Mesendoderm (in vitro differentiated cells): ENCODE results near the gene CECR2.
A peak's percentile ranks its signal among the peaks of the same experiment; 100 is the strongest.

Source experiments
- DNase-seq: peaks from one replicate; pipeline ENCODE4 v3.0.0; 2013
- H2AK5ac ChIP-seq: 2 replicates; pipeline ENCODE4 v1.6.1; 2013; ENCODE audit warnings: low read length, inconsistent platforms
- H2BK120ac ChIP-seq: 2 replicates; pipeline ENCODE4 v1.6.1; 2013; ENCODE audit warnings: low read depth, mild to moderate bottlenecking, low read length, moderate library complexity, mixed read lengths
- H2BK15ac ChIP-seq: replicated peaks from 2 replicates; pipeline ENCODE4 v1.6.1; 2013; ENCODE audit warnings: low read depth, mild to moderate bottlenecking, moderate library complexity
- H2BK5ac ChIP-seq: 2 replicates; pipeline ENCODE4 v1.6.1; 2013; ENCODE audit warnings: low read length, inconsistent platforms
- H3K18ac ChIP-seq: 2 replicates; pipeline ENCODE4 v1.6.1; 2013; ENCODE audit warnings: mild to moderate bottlenecking, low read length, mixed read lengths
- H3K23ac ChIP-seq: one replicate; pipeline ENCODE4 v1.6.1; 2013; ENCODE audit warnings: low read length
- H3K27ac ChIP-seq: 2 replicates; pipeline ENCODE4 v1.5.1; 2013; ENCODE audit warnings: low read depth, mild to moderate bottlenecking, inconsistent platforms, low read length, moderate library complexity
- H3K27me3 ChIP-seq: 2 replicates; pipeline ENCODE4 v1.6.1; 2013; ENCODE audit warnings: low read length, control low read depth, mild to moderate bottlenecking, inconsistent platforms; ENCODE audit not compliant: insufficient read depth, poor library complexity
- H3K36me3 ChIP-seq: 2 replicates; pipeline ENCODE4 v1.6.1; 2013; ENCODE audit warnings: low read length, inconsistent platforms; ENCODE audit not compliant: control insufficient read depth, insufficient read depth
- H3K4ac ChIP-seq: one replicate; pipeline ENCODE4 v1.6.1; 2013; ENCODE audit warnings: low read depth, mild to moderate bottlenecking, low read length, moderate library complexity
- H3K4me1 ChIP-seq: 2 replicates; pipeline ENCODE4 v1.6.1; 2013; ENCODE audit warnings: low read depth, low read length, inconsistent platforms; ENCODE audit not compliant: control insufficient read depth
- H3K4me2 ChIP-seq: 2 replicates; pipeline ENCODE4 v1.6.1; 2013; ENCODE audit warnings: low read length
- H3K4me3 ChIP-seq: 2 replicates; pipeline ENCODE4 v1.5.1; 2013; ENCODE audit warnings: mild to moderate bottlenecking, low read length
- H3K56ac ChIP-seq: one replicate; pipeline ENCODE4 v1.6.1; 2013; ENCODE audit warnings: low read length
- H3K79me1 ChIP-seq: 2 replicates; pipeline ENCODE4 v1.6.1; 2013; ENCODE audit warnings: low read length, inconsistent platforms
- H3K79me2 ChIP-seq: 2 replicates; pipeline ENCODE4 v1.6.1; 2013; ENCODE audit warnings: mild to moderate bottlenecking, low read length; ENCODE audit not compliant: control insufficient read depth, insufficient read depth
- H3K9ac ChIP-seq: 2 replicates; pipeline ENCODE4 v1.6.1; 2013; ENCODE audit warnings: low read length, inconsistent platforms
- H4K5ac ChIP-seq: one replicate; pipeline ENCODE4 v1.6.1; 2013; ENCODE audit warnings: low read length
- H4K8ac ChIP-seq: one replicate; pipeline ENCODE4 v1.6.1; 2013; ENCODE audit warnings: low read depth, mild to moderate bottlenecking, control low read depth, low read length, moderate library complexity
- WGBS: extraction: QIAGEN DNeasy Blood & Tissue Kit; methylation state at CpG from one replicate; pipeline ENCODE4 v1.1.7; 2013; ENCODE audit warnings: low lambda C conversion rate, missing lambda C conversion rate; ENCODE audit not compliant: insufficient coverage; ENCODE audit errors: extremely low coverage; 5-methylcytosine and 5-hydroxymethylcytosine counted together

The CECR2 gene

DNA sequence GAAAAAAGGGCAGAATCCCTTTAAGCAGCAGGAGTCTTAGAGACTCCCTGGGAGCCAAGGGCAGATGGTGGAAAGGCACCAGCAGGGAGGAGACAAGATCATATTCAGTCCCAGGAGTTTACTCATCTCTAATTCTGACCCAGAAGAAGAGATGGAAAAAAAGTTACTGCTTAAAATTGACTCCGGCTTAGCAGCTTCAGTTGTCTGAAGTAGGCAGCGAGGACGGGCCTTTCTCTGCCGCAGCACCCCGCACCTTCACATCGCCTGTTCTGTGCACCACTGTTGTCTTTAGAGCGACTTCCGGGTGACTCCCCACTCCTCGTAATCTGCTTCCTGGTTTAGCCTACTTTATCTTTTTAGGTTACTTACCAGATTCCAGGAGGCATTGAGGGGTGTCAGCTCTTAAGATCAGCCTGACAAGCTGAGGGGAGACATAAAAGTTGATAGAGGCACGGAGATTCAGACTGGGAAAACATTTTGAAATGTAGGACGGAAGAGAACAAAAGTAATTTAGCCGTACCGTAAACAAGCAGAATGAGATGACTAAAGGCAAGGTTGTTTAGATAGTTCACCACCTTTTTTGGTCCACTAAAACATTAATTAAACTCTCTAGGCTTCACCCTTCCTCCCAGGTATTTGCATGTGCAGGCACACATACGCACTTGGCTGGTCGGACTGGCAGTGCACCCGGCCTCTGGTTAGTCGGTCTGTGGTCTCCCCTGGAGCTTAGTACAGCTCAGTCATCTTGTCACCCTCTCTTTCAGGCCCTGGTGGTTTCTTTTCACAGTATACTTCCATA is 74.3 kb downstream of the CECR2 start:
- H3K23ac ChIP-seq, result peak overlapping the region; percentile 35
- H3K56ac ChIP-seq, result peak overlapping the region; percentile 57
- H3K9ac ChIP-seq, result peak overlapping the region; percentile 25
- DNase-seq, result peak; percentile 43
- H3K79me2 ChIP-seq, result peaks cover 55% of the 10 kb centered on the region
- H4K8ac ChIP-seq, result no peak overlapping the region
- H3K4me1 ChIP-seq, result peaks cover 11% of the 10 kb centered on the region
- no peaks in the 10 kb centered on the region for H3K36me3 ChIP-seq
- H2BK15ac ChIP-seq, result no peak overlapping the region
- H2BK120ac ChIP-seq, result no peak overlapping the region
- no peak overlapping the region for H3K4me3 ChIP-seq
- H3K4me2 ChIP-seq, result no peak overlapping the region
- peaks cover 10% of the 10 kb centered on the region for H3K79me1 ChIP-seq
- no peaks in the 10 kb centered on the region for H3K27me3 ChIP-seq
- no CpG with 5 or more reads among the region's 17 CpGs for WGBS
- no peak overlapping the region for H4K5ac ChIP-seq
- H2AK5ac ChIP-seq, result no peak overlapping the region
- H3K27ac ChIP-seq, result peak overlapping the region; percentile 83
- H3K4ac ChIP-seq, result no peak overlapping the region
- H2BK5ac ChIP-seq, result peak overlapping the region; percentile 63
- peak overlapping the region; percentile 0 for H3K18ac ChIP-seq

GRCh38 chr22:17444204-17444504 is 74.9 kb downstream of the CECR2 start:
- Histone ChIP-seq H3K23ac (no peak overlapping the region), H3K27me3 (no peaks in the 10 kb centered on the region), H3K79me2 (peaks cover 56% of the 10 kb centered on the region), H3K4me3 (no peak overlapping the region), H3K27ac (peak overlapping the region; percentile 83), H3K79me1 (peaks cover 11% of the 10 kb centered on the region), H3K56ac (no peak overlapping the region), H3K4me1 (peaks cover 11% of the 10 kb centered on the region), H4K5ac (no peak overlapping the region), H3K4me2 (no peak overlapping the region), H2BK15ac (no peak overlapping the region), H4K8ac (no peak overlapping the region), H2AK5ac (no peak overlapping the region), H2BK5ac (no peak overlapping the region), H3K36me3 (no peaks in the 10 kb centered on the region), H2BK120ac (no peak overlapping the region), H3K4ac (no peak overlapping the region), H3K18ac (peak overlapping the region; percentile 0), H3K9ac (no peak overlapping the region)
- DNase-seq, result no peak
- WGBS, result no CpG with 5 or more reads among the region's 6 CpGs

DNA sequence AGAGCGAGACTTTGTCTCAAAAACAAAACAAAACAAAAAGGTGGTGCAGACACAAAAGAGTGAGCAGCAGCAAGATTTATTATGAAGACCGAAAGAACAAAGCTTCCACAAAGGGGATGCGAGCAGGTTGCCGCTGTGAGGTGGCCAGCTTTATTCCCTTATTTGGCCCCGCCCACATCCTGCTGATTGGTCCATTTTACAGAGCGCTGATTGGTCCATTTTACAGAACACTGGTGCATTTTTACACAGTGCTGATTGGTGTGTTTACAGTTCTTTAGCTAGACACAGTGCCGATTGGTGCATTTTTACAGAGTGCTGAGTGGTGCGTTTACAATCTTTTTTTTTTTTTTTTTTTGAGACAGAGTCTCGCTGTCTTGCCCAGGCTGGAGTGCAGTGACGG is 77.4 kb downstream of the CECR2 start:
- Histone ChIP-seq H3K79me1 (peaks cover 16% of the 10 kb centered on the region), H2AK5ac (no peak overlapping the region), H4K8ac (no peak overlapping the region), H4K5ac (no peak overlapping the region), H2BK120ac (no peak overlapping the region), H3K4me1 (peaks cover 21% of the 10 kb centered on the region), H3K79me2 (peaks cover 48% of the 10 kb centered on the region), H3K36me3 (no peaks in the 10 kb centered on the region), H3K18ac (no peak overlapping the region), H2BK15ac (no peak overlapping the region), H3K9ac (no peak overlapping the region), H3K4ac (no peak overlapping the region), H2BK5ac (no peak overlapping the region), H3K23ac (no peak overlapping the region), H3K27ac (no peak overlapping the region), H3K4me3 (no peak overlapping the region), H3K27me3 (no peaks in the 10 kb centered on the region), H3K56ac (no peak overlapping the region), H3K4me2 (no peak overlapping the region)
- WGBS, result no CpG with 5 or more reads among the region's 10 CpGs
- DNase-seq, result no peak

DNA sequence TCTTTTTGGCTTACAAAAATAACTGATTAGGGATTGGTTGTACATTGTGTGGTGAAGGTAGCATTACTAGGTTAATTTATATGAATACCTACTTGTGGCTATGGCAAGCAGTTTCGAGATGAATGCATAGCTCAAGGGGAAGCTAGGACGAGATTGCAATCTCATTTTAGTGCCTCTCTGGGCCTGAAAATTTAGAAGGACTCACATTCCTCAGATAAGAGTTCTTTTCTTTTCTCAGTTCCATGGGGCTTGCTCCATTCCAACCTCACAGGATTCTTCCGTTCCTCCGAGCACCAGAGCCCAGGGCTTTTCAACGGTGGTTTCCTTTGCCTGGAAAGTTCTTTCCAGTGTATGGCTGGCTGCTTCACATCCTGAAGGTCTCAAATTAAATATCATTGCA is 82.1 kb downstream of the CECR2 start:
- Histone ChIP-seq H3K4me2 (no peak overlapping the region), H4K8ac (no peak overlapping the region), H3K4ac (no peak overlapping the region), H3K4me1 (peaks cover 12% of the 10 kb centered on the region), H2BK15ac (no peak overlapping the region), H3K23ac (no peak overlapping the region), H3K56ac (peak overlapping the region; percentile 44), H3K4me3 (no peak overlapping the region), H3K9ac (no peak overlapping the region), H3K18ac (peak overlapping the region; percentile 92), H2BK5ac (peak overlapping the region; percentile 54), H3K79me1 (peaks cover 18% of the 10 kb centered on the region), H3K36me3 (no peaks in the 10 kb centered on the region), H3K79me2 (peaks cover 42% of the 10 kb centered on the region), H3K27me3 (no peaks in the 10 kb centered on the region), H4K5ac (no peak overlapping the region), H3K27ac (peak overlapping the region; percentile 91), H2BK120ac (no peak overlapping the region), H2AK5ac (no peak overlapping the region)
- WGBS, result no CpG with 5 or more reads among the region's 5 CpGs
- peak; percentile 95 for DNase-seq

GRCh38 chr22:17460895-17461294 is 91.6 kb downstream of the CECR2 start:
- DNase-seq, result no peak
- no peaks in the 10 kb centered on the region for H3K27me3 ChIP-seq
- H3K79me1 ChIP-seq, result peaks cover 15% of the 10 kb centered on the region
- no peak overlapping the region for H2BK15ac ChIP-seq
- no peak overlapping the region for H3K27ac ChIP-seq
- no peak overlapping the region for H3K4me3 ChIP-seq
- no peak overlapping the region for H4K8ac ChIP-seq
- no peaks in the 10 kb centered on the region for H3K36me3 ChIP-seq
- H2BK5ac ChIP-seq, result no peak overlapping the region
- no peak overlapping the region for H3K9ac ChIP-seq
- H2BK120ac ChIP-seq, result no peak overlapping the region
- no CpG with 5 or more reads among the region's 6 CpGs for WGBS
- H3K4me2 ChIP-seq, result no peak overlapping the region
- no peak overlapping the region for H3K56ac ChIP-seq
- H3K4me1 ChIP-seq, result no peaks in the 10 kb centered on the region
- H4K5ac ChIP-seq, result no peak overlapping the region
- H2AK5ac ChIP-seq, result no peak overlapping the region
- H3K18ac ChIP-seq, result no peak overlapping the region
- no peak overlapping the region for H3K23ac ChIP-seq
- H3K4ac ChIP-seq, result no peak overlapping the region
- H3K79me2 ChIP-seq, result peaks cover 52% of the 10 kb centered on the region
